HEK293 (cell line): ENCODE measurements around the gene PHF10.

Source experiments
- CTCF ChIA-PET: fragments of 350-600 bp; formaldehyde crosslinking; extraction: SDS; loops from one replicate; lab custom pipeline; 2021; ENCODE audit warnings: antibody characterized with exemption; lab: Yijun Ruan, JAX
- POLR2A ChIA-PET: fragments of 300-600 bp; formaldehyde crosslinking; extraction: SDS; loops from one replicate; lab custom pipeline; 2020; ENCODE audit warnings: antibody characterized with exemption, inconsistent platforms; lab: Yijun Ruan, JAX
- H3K27ac ChIP-seq: fragments of 200-500 bp; sonication (Bioruptor generic); 2 replicates; pipeline ENCODE4 v1.5.1; 2014; ENCODE audit warnings: low read depth, low read length, control low read depth, inconsistent platforms; ENCODE audit errors: extremely low read depth
- H3K36me3 ChIP-seq, 2 experiments: fragments of 200-500 bp in 1 of 2; sonication (Bioruptor generic) in 1 of 2; 1 replicate in 1 of 2; 2 replicates in 1 of 2; pipeline ENCODE4 v1.5.1; 2014 to 2017; ENCODE audit warnings: inconsistent platforms in 2 of 2, low read length in 2 of 2; ENCODE audit not compliant: control insufficient read depth in 2 of 2, insufficient read depth in 1 of 2
- H3K4me1 ChIP-seq: fragments of 200-500 bp; sonication (Bioruptor generic); 2 replicates; pipeline ENCODE4 v1.5.1; 2014; ENCODE audit warnings: mild to moderate bottlenecking, low read length, inconsistent platforms; ENCODE audit not compliant: control insufficient read depth, insufficient read depth
- H3K4me3 ChIP-seq: 2 replicates; pipeline ENCODE4 v1.5.1; 2011; ENCODE audit warnings: low read depth, mild to moderate bottlenecking, control low read depth, low read length, moderate library complexity
- H3K9me3 ChIP-seq: fragments of 200-500 bp; sonication (Bioruptor generic); 2 replicates; pipeline ENCODE4 v1.5.1; 2014; ENCODE audit warnings: low read depth, low read length, inconsistent platforms; ENCODE audit not compliant: control insufficient read depth, insufficient read depth
- ATF2 ChIP-seq: fragments of 450-650 bp; formaldehyde crosslinking; IDR thresholded peaks from 2 replicates; pipeline ENCODE4 v1.5.1; 2016; ENCODE audit warnings: missing biosample characterization, missing genetic modification characterization, low read depth
- GLI2 ChIP-seq: fragments of 450-650 bp; formaldehyde crosslinking; IDR thresholded peaks from 2 replicates; pipeline ENCODE4; 2017; ENCODE audit warnings: missing biosample characterization, missing genetic modification characterization, low read depth, borderline replicate concordance
- IKZF3 ChIP-seq: fragments of 450-650 bp; IDR thresholded peaks from 2 replicates; pipeline ENCODE4 v1.5.0; 2018; ENCODE audit warnings: missing biosample characterization, mild to moderate bottlenecking, missing genetic modification characterization, moderate library complexity
- INSM2 ChIP-seq: fragments of 450-650 bp; formaldehyde crosslinking; IDR thresholded peaks from 2 replicates; pipeline ENCODE4 v1.5.1; 2016; ENCODE audit warnings: missing biosample characterization, missing genetic modification characterization
- KLF10 ChIP-seq: fragments of 450-650 bp; IDR thresholded peaks from 2 replicates; pipeline ENCODE4 v1.5.1; 2018; ENCODE audit warnings: missing biosample characterization, mild to moderate bottlenecking, missing genetic modification characterization
- PRDM4 ChIP-seq: fragments of 450-650 bp; formaldehyde crosslinking; IDR thresholded peaks from 2 replicates; pipeline ENCODE4 v1.5.1; 2017; ENCODE audit warnings: missing biosample characterization, missing genetic modification characterization
- SETDB1 ChIP-seq: IDR thresholded peaks from one replicate; pipeline ENCODE4 v1.6.1; 2017; ENCODE audit warnings: mild to moderate bottlenecking, low read length, moderate library complexity, mixed read lengths; ENCODE audit not compliant: insufficient read length
- TRIM28 ChIP-seq: IDR thresholded peaks from 2 replicates; pipeline ENCODE4 v1.6.1; 2011; ENCODE audit warnings: low read length, control low read depth, borderline replicate concordance
- ZBTB17 ChIP-seq: fragments of 450-650 bp; formaldehyde crosslinking; IDR thresholded peaks from 2 replicates; pipeline ENCODE4 v1.5.1; 2016; ENCODE audit warnings: missing biosample characterization, missing genetic modification characterization
- ZNF121 ChIP-seq: fragments of 450-650 bp; formaldehyde crosslinking; IDR thresholded peaks from 2 replicates; pipeline ENCODE4 v1.5.1; 2016; ENCODE audit warnings: missing biosample characterization, missing genetic modification characterization
- ZNF2 ChIP-seq: fragments of 450-650 bp; formaldehyde crosslinking; IDR thresholded peaks from 2 replicates; pipeline ENCODE4 v1.5.1; 2016; ENCODE audit warnings: missing biosample characterization, missing genetic modification characterization
- ZNF248 ChIP-seq: fragments of 450-650 bp; formaldehyde crosslinking; IDR thresholded peaks from 2 replicates; pipeline ENCODE4 v1.5.1; 2017; ENCODE audit warnings: missing biosample characterization, missing genetic modification characterization
- ZNF266 ChIP-seq: fragments of 450-650 bp; formaldehyde crosslinking; IDR thresholded peaks from 2 replicates; pipeline ENCODE4 v1.5.1; 2016; ENCODE audit warnings: missing biosample characterization, missing genetic modification characterization, low read depth
- ZNF324 ChIP-seq: fragments of 450-650 bp; formaldehyde crosslinking; IDR thresholded peaks from 2 replicates; pipeline ENCODE4 v1.5.1; 2016; ENCODE audit warnings: missing biosample characterization, missing genetic modification characterization
- ZNF341 ChIP-seq: fragments of 450-650 bp; formaldehyde crosslinking; IDR thresholded peaks from 2 replicates; pipeline ENCODE4; 2016; ENCODE audit warnings: low read depth, missing biosample characterization, missing genetic modification characterization
- ZNF580 ChIP-seq: fragments of 450-650 bp; formaldehyde crosslinking; IDR thresholded peaks from 2 replicates; pipeline ENCODE4 v1.5.1; 2016; ENCODE audit warnings: missing biosample characterization, missing genetic modification characterization
- ZNF830 ChIP-seq: fragments of 450-650 bp; IDR thresholded peaks from 2 replicates; pipeline ENCODE4 v1.5.0; 2018; ENCODE audit warnings: missing biosample characterization, missing genetic modification characterization, low read depth, mild to moderate bottlenecking, moderate library complexity
- ZNF837 ChIP-seq: fragments of 450-650 bp; formaldehyde crosslinking; IDR thresholded peaks from 2 replicates; pipeline ENCODE4 v1.5.1; 2016; ENCODE audit warnings: missing biosample characterization, missing genetic modification characterization
- ZSCAN16 ChIP-seq: fragments of 450-650 bp; formaldehyde crosslinking; IDR thresholded peaks from 2 replicates; pipeline ENCODE4 v1.5.1; 2016; ENCODE audit warnings: missing biosample characterization, missing genetic modification characterization

PHF10 gene

GRCh38 chr6:169685860-169686259 is 38.4 kb downstream of the PHF10 start:
- H3K4me3 ChIP-seq = no peak overlapping the region
- ChIA-PET POLR2A (no interaction called here), CTCF (no interaction called here)
- H3K9me3 ChIP-seq = no peaks in the 10 kb centered on the region
- no peaks in the 10 kb centered on the region for H3K4me1 ChIP-seq
- no peak overlapping the region for H3K27ac ChIP-seq
- peak; percentile 97 for TF ChIP-seq SETDB1
- peak; percentile 65; the same call in 1 of the 2 replicates for TF ChIP-seq TRIM28
- no peak for TF ChIP-seq ZNF121 (tag by site-specific recombination)
- TF ChIP-seq ZNF248 (tag by site-specific recombination) = no peak
- TF ChIP-seq, all 188 proteins: peak for 2
- H3K36me3 ChIP-seq = peaks cover 16 to 87% of the 10 kb centered on the region in 2 experiments

GRCh38 chr6:169684056-169684455 is 40.2 kb downstream of the PHF10 start:
- CTCF ChIA-PET = no interaction called here
- H3K4me1 ChIP-seq = no peaks in the 10 kb centered on the region
- no peak overlapping the region for H3K4me3 ChIP-seq
- H3K36me3 ChIP-seq = peaks cover 16 to 82% of the 10 kb centered on the region in 2 experiments
- H3K9me3 ChIP-seq = no peaks in the 10 kb centered on the region
- POLR2A ChIA-PET = no interaction called here
- H3K27ac ChIP-seq = no peak overlapping the region
- no peak for TF ChIP-seq IKZF3 (tag by site-specific recombination)
- TF ChIP-seq ZNF121 (tag by site-specific recombination) = no peak
- no peak for TF ChIP-seq KLF10 (tag by site-specific recombination)
- TF ChIP-seq ZNF830 (tag by site-specific recombination) = no peak
- no peak for TF ChIP-seq ATF2
- no peak for TF ChIP-seq ZSCAN16
- no peak for TF ChIP-seq ZBTB17 (tag by site-specific recombination)
- TF ChIP-seq ZNF266 = no peak
- TF ChIP-seq ZNF324 (tag by site-specific recombination) = no peak
- no peak for TF ChIP-seq ZNF580 (tag by site-specific recombination)
- no peak for TF ChIP-seq ZNF837 (tag by site-specific recombination)
- no peak for TF ChIP-seq INSM2 (tag by site-specific recombination)
- TF ChIP-seq ZNF2 = no peak
- TF ChIP-seq ZNF341 (tag by site-specific recombination) = no peak
- no peak for TF ChIP-seq GLI2 (tag by site-specific recombination)
- no peak for TF ChIP-seq PRDM4 (tag by site-specific recombination)
